Measurements from ENCODE around the gene MAML2.

- TF ChIP-seq POLR2A (IDR thresholded peaks at IDR 0.05) (no peak), CTCF (IDR thresholded peaks at IDR 0.05) (no peak)
These were observed 182.2 kb downstream of the MAML2 start for GRCh38 chr11:96160732-96161306.
